Neural progenitor cell (in vitro differentiated cells): ENCODE results near the gene KLF6.

Experiments used
- EZH2 ChIP-seq: fragments of 200-600 bp; sonication (generic); IDR thresholded peaks from 2 replicates; pipeline ENCODE4 v1.6.1; 2017; ENCODE audit warnings: antibody characterized with exemption, mild to moderate bottlenecking, moderate library complexity
- TF ChIP-seq, protein P1 (sequence below): fragments of 200-600 bp; sonication (generic); IDR thresholded peaks from 2 replicates; pipeline ENCODE4 v1.5.1; 2017; ENCODE audit warnings: antibody characterized with exemption, mild to moderate bottlenecking

DNA sequence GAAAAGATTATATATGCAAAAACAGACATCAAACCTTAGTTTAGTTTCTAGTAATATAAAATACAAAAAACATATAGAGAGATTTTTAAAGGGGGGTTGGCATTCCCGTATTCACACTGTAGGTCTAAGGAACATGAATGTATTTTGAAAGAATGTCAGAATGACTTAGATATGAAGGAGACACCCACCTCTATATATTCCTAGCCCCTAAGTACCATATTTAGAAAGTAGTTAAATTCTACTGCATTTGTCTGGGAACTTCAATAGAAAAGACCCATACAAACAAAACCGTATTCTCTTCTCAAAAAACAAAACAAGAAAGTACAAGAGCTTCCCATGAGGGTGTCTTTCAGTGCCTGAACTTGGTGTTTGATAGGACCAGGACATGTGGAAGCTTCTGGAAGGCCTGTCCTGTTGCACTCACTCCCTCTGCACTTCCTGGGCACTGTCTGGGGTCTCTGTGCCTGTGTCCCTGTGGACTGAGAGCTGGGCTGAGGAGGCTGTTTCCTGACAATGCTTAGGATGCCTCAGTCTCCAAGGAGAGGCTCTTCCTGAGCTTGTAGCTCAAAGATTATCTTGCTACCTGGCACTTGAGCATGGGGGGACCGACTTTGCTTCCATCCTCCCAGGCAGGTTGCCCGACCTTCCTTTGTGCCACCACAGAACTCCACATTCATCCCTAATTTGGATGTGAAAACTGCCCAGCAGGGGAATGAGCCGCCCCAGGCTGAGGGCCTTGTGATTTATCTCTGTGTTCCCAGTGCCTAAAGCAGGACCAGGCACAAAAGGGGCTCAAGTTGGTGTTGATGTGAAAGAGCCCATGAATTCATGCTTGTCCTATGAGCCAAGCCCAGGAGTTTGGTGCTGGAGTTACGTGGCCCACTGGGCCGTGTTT lies 44.4 kb upstream of the KLF6 start:
- TF ChIP-seq, protein P1, sequence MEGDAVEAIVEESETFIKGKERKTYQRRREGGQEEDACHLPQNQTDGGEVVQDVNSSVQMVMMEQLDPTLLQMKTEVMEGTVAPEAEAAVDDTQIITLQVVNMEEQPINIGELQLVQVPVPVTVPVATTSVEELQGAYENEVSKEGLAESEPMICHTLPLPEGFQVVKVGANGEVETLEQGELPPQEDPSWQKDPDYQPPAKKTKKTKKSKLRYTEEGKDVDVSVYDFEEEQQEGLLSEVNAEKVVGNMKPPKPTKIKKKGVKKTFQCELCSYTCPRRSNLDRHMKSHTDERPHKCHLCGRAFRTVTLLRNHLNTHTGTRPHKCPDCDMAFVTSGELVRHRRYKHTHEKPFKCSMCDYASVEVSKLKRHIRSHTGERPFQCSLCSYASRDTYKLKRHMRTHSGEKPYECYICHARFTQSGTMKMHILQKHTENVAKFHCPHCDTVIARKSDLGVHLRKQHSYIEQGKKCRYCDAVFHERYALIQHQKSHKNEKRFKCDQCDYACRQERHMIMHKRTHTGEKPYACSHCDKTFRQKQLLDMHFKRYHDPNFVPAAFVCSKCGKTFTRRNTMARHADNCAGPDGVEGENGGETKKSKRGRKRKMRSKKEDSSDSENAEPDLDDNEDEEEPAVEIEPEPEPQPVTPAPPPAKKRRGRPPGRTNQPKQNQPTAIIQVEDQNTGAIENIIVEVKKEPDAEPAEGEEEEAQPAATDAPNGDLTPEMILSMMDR: no peak
- TF ChIP-seq EZH2: no peak
